Thyroid gland (tissue), 4 donors: ENCODE results near the gene KLHL17. TPM values are rescaled to one million over a fixed set of nuclear protein-coding genes. Genes with fewer than 3 reads are reported as not detected.
"Not testable (repeated sequence)": the region's sequence is repeated elsewhere in the genome, so short reads cannot be mapped to it uniquely, and the experiment has no call there.

Experiments used
- DNase-seq, 2 donors: peaks; one replicate each; pipeline ENCODE4 v3.0.0-alpha.2; 2019
- H3K27ac ChIP-seq, 3 donors: fragments of 200-600 bp; sonication (generic); 1 replicate in 2 of 3; 2 replicates in 1 of 3; pipeline ENCODE4 v1.5.1; 2016 to 2019; ENCODE audit warnings: mild to moderate bottlenecking in 1 of 3, moderate library complexity in 1 of 3
- H3K27me3 ChIP-seq: fragments of 200-600 bp; sonication (generic); one replicate; pipeline ENCODE4 v1.5.1; 2019
- H3K36me3 ChIP-seq, 2 donors: fragments of 200-600 bp; sonication (generic); one replicate each; pipeline ENCODE4 v1.5.1; 2016 to 2019
- H3K4me1 ChIP-seq, 2 donors: fragments of 200-600 bp; sonication (generic); one replicate each; pipeline ENCODE4 v1.5.1; 2017 to 2019
- H3K4me3 ChIP-seq, 3 donors: fragments of 200-600 bp; sonication (generic); replicated peaks in 1 of 3; 1 replicate in 2 of 3; 2 replicates in 1 of 3; pipeline ENCODE4 v1.5.1; 2016; ENCODE audit warnings: mild to moderate bottlenecking in 1 of 3
- H3K9me3 ChIP-seq: fragments of 200-600 bp; sonication (generic); one replicate; pipeline ENCODE4 v1.5.1; 2017
- CTCF ChIP-seq, 6 experiments: fragments of 200-600 bp in 3 of 6; fragments of 450-650 bp in 3 of 6; sonication (generic) in 3 of 6; IDR thresholded peaks; one replicate each; pipeline ENCODE4 v1.5.1; 2016 to 2019; ENCODE audit warnings: antibody characterized with exemption in 6 of 6, mild to moderate bottlenecking in 2 of 6, inconsistent platforms in 1 of 6, moderate library complexity in 1 of 6
- POLR2A ChIP-seq, 2 donors: fragments of 450-650 bp; IDR thresholded peaks; one replicate each; pipeline ENCODE4 v1.6.1; 2017; ENCODE audit warnings: antibody characterized with exemption in 2 of 2, mild to moderate bottlenecking in 2 of 2, moderate library complexity in 1 of 2
- WGBS, 2 donors: methylation state at CpG; one replicate each; pipeline ENCODE4 v1.1.5; 2017; 5-methylcytosine and 5-hydroxymethylcytosine counted together
- intact Hi-C: fragments of 100-400 bp; cut with DNase I; formaldehyde crosslinking; loops from one replicate; pipeline ENCODE4 v1.15.1; 2023
- total RNA-seq, 4 donors: library from RNA; depleted of rRNA; stranded (reverse); fragments of >200 nt; gene quantifications; one replicate each; pipeline ENCODE4 v1.2.3, GENCODE V29; 2016

Gene KLHL17
- total RNA-seq, 4 donors from 2014 or later = 3.4 to 10.9 (median 10.3) TPM

DNA sequence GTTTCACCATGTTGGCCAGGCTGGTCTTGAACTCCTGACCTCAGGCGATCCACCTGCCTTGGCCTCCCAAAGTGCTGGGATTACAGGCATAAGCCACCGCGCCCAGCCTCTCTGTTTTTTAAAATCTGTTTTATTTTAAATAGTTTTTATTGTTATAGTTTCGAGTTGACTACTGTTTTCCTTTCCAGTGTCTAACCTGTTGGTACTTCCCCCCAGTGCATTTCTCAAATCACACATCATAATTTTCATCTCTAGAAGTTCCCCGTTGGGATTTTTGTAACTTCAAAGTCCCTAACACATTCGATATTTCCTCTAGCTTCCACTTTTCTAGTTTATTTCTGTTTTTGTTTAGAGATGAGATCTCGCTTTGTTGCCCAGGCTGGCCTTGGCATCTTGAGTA lies 32.0 kb downstream of the KLHL17 start:
- Histone ChIP-seq H3K36me3 (no peaks in the 10 kb centered on the region), H3K4me1 (no peaks in the 10 kb centered on the region), H3K9me3 (no peaks in the 10 kb centered on the region), H3K27me3 (no peaks in the 10 kb centered on the region), H3K4me3 (no peak overlapping the region), H3K27ac (no peak overlapping the region)
- no peak for DNase-seq
- intact Hi-C loops = no loop called here
- no peak for TF ChIP-seq CTCF (IDR thresholded peaks at IDR 0.05)
- no peak for TF ChIP-seq POLR2A (IDR thresholded peaks at IDR 0.05)
- 92 to 95% methylated on average over 7 of the region's 7 CpGs for WGBS, 2 donors

DNA sequence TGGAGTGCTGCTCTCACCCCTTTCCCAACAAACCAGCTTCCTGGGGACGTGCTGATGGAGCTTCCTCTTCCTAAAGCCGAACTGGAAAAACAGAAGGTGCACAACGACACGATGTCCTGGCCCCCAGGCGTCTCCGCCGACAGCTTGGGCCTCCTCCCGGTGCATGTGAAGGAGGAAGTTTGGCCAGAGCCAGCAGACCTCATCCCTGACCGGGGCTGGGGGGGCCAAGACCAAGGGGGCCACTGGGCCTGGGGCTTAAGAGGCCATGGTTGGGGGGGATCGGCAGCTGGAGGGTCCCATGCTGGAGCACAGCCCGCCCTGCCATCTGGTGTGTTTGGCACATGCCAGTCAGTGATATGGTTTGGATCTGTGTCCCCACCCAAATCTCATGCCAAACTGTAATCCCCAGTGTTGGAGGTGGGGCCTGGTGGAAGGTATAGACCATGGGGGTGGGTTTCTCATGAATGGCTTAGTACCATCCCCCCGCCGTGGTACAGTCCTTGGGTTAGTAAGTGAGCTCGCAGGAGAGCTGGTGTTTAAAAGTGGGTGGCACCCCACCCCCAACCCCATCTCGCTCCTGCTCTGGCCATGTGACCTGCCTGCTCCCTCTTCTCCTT lies 33.1 kb downstream of the KLHL17 start:
- H3K27ac ChIP-seq = no peak overlapping the region
- H3K4me1 ChIP-seq = peaks cover 0 to 4% of the 10 kb centered on the region in 2 donors
- no peaks in the 10 kb centered on the region for H3K9me3 ChIP-seq
- 76 to 81% methylated on average over 11 to 12 of the region's 15 CpGs for WGBS, 2 donors
- no peak overlapping the region for H3K4me3 ChIP-seq
- H3K27me3 ChIP-seq = no peaks in the 10 kb centered on the region
- TF ChIP-seq POLR2A (IDR thresholded peaks at IDR 0.05) (no peak), CTCF (IDR thresholded peaks at IDR 0.05) (no peak)
- DNase-seq = no peak
- no peaks in the 10 kb centered on the region for H3K36me3 ChIP-seq
- intact Hi-C loops = no loop called here

- intact Hi-C loops, DNase-seq, H3K4me3 ChIP-seq, H3K9me3 ChIP-seq, H3K27me3 ChIP-seq, H3K27ac ChIP-seq, H3K36me3 ChIP-seq: not testable (repeated sequence)
- 89 to 91% methylated on average over 6 of the region's 6 CpGs for WGBS, 2 donors
- H3K4me1 ChIP-seq = peaks cover 3 to 13% of the 10 kb centered on the region in 2 donors
These were observed 34.2 kb downstream of the KLHL17 start for GRCh38 chr1:994546-994945.

GRCh38 chr1:995665-996633 lies 35.6 kb downstream of the KLHL17 start:
- WGBS, 2 donors = 30 to 33% methylated on average over 14 to 24 of the region's 30 CpGs
- intact Hi-C loops = no loop called here

More at GRCh38 chr1:995665-996633, 35.6 kb downstream of the KLHL17 start:
- Histone ChIP-seq H3K9me3 (no peaks in the 10 kb centered on the region), H3K4me1 (peaks cover 10 to 18% of the 10 kb centered on the region in 2 donors), H3K27me3 (no peaks in the 10 kb centered on the region), H3K27ac (no peak overlapping the region), H3K4me3 (no peak overlapping the region), H3K36me3 (no peaks in the 10 kb centered on the region)
- DNase-seq = no peak
- TF ChIP-seq POLR2A (IDR thresholded peaks at IDR 0.05) = no peak
- TF ChIP-seq CTCF (IDR thresholded peaks at IDR 0.05) = no peak
